ENCODE data around the gene VWA2.

The VWA2 gene

DNA sequence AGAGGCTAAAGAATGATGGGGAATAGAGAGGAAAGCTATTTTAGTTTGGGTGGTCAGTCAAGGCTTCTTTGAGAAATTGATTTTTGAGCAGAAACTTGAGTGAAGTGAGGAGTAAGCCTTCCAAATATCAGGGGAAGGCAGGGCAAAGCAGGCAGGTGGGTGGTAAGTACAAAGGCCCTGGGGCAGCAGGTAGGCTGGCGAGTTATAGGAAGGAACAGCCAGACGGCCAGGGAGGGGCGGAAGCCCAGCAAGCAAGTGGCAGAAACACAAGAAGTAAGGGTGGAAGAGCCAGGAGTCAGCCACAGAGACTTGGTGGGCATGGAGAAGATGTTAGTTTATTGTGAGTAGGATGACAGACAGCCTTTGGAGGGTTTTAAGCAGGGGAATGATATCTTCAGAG is 34.9 kb downstream of the VWA2 start:
- DNase-seq (ENCODE audit: low read depth, low spot score): no peak
- H3K27ac ChIP-seq: no peak overlapping the region

DNA sequence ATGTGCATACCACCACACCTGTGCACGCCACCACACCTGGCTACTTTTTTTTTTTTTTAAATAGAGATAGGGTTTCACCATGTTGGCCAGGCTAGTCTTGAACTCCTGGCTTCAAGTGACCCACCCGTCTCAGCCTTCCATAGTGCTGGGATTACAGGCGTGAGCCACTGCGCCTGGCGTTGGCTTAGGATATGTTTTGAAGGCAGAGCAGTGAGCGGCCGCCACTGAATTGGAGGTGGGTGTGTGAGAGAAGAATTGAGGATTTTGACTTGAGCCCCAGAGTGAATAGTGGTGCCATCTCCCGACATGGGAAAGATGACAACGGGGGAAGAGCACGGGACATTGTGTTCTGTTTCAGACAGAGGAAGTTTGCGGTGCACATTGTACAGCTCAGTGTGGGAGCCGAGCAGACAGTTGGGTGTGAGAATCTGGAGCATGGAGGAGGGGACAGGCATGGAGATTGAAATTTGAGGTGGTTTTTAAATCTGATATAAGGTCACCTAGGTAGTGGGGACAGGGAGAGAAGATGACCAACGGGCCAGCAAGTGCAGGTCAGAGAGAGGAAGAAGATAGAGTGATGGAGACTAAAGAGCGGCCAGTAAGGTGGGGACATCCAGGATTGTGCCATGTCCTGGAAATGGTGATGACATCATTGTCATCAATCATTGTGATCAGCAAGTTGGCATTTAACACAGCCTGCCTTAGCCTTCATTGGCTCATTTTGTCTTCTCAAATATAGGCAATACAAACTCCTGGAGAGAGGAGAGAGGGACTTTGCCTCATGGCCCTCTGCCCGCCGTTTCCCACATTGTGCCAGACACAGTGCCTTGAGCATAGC is 35.8 kb downstream of the VWA2 start:
- H3K27ac ChIP-seq: no peak overlapping the region
- no peak for DNase-seq (ENCODE audit: low read depth, low spot score)

DNA sequence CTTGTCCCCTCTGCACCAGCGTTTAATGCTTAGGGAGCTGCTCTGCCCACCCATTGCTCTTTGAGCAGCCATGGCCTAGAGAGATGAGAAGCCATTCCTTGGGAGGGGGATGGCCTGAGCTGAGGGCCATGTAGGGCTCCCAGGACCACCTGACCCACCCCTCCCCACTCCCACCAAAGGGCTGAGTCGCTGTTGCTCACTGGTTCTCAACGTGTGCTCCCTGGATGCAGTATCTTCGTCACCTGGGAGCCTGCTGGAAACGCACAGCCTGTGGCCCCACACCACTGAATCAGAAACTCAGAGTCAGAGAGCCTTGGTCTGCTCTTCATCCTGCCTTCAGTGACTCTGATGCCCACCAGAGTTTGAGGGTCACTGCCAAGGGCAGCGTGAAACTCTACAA is 37.0 kb downstream of the VWA2 start:
- DNase-seq (ENCODE audit: low read depth, low spot score): no peak
- H3K27ac ChIP-seq: no peak overlapping the region

DNA sequence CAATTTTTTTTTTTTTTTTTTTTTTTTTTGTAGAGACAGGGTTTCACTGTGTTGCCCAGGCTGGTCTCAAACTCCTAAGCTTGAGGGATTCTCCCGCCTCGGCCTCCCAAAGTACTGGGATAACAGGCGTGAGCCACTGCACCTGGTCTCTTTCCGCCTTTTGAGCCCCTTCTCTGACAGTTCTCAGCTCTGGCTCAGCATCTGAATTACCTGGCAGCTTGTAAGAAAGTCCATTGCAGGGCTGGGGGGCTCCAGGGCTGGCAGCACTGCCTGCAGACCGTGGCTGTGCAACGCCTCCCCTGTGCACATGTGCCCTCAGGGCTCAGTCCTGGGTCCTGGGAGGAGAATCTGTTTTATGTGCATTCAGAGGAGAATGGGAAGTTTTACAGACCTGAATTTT is 37.6 kb downstream of the VWA2 start:
- no peak overlapping the region for H3K27ac ChIP-seq
- no peak for DNase-seq (ENCODE audit: low read depth, low spot score)

DNA sequence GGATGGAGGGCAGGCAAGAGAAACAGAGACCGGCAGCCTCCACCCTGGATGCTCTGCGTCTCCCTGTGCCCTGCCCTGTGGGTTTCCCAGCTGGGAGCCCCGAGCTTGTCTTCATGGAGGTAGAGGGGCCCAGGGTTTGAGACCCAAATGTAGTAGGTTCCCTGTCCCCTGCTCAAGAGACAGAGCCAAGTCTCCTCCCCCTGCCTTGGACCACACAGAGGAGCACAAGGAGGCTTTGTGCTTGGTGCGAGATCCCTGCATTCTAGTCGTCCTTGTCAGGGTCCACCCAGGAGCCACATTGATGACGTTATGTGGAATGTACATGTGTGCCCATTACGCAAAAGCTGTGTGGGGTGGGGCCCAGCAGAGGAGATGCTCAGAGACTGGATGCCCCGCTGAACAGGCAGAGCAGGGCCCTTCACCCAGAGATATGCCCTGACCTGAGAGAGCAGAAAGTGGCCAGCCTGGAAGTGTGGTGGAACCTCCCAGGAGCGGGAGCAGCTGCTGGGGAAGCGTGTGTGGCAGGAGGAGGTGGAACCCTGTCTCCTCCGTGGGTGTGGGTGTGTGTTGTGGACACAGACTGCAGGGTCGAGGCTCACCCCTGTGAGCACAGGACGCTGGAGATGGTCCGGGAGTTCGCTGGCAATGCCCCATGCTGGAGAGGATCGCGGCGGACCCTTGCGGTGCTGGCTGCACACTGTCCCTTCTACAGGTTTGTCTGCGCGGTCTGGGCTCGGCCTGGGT is 39.3 kb downstream of the VWA2 start:
- no peak for DNase-seq (ENCODE audit: low read depth, low spot score)
- no peak overlapping the region for H3K27ac ChIP-seq

DNA sequence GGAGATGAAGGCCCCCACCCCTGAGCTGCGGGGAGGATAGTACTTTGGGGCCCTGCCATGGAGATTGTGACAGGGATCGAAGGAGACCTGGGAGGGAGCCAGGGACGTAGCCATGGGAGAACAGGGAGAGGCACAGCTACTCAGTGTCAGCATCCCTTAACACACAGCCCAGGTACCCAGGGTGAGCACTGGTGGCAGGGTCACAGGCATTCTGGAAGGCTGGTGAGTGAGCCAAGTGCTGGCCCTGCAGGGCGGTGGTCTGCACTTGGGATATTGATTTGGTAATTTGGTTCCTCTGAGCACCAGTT is 39.8 kb downstream of the VWA2 start:
- DNase-seq (ENCODE audit: low read depth, low spot score): no peak
- no peak overlapping the region for H3K27ac ChIP-seq

DNA sequence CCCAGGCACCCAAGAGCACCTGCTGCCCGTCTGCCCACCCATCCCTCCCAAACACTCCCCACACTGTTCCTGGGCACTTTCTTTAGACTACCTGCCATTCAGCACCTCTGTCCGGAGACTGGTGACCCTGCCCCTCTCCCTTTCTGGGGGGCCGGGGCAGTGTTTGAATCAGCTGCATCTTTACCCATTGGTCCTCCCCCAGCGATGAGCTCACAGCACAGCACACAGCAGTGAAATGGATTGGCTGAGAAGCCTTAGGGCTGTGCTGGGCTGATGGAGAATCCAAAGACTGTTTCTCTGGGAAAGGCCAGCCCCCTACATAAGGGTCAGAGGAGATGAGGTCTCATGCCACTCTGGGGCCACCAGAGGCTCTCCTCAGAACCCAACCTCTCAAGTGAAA is 40.2 kb downstream of the VWA2 start:
- no peak for DNase-seq (ENCODE audit: low read depth, low spot score)
- no peak overlapping the region for H3K27ac ChIP-seq

DNA sequence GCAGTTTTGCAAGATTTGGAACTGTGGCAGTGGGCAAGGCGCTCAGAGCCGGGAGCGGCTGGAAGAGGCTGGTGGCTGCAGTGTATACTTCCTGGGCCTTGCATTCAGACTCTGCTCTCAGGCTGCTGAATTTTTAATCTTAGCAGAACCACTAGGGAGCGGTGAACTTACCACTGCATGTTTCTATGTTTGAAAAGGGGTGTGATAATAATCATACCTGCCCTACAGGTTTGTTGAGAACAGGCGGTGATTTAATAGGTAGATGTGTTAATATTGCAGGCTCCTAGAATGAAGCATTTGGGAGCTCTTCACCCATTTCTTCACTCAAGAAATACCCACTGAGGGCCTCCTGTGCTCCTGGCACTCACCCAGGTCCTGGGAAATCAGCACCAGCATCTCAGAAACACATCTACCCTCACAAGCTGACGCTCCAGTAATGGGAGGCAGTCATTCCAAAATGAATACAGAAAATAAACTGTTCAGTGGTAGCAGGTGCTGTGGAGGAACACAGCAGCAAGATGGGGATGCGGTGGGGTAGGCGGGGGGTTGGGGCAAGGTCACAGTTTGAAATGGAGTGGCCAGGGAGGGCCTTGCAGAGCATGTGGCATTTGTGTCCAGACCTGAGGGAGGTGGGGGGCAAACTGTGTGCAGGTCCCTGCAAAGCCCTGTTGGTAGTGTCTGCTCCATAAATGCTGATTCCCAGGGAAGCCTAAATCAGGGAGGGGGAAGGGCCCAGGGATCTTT is 41.0 kb downstream of the VWA2 start:
- no peak overlapping the region for H3K27ac ChIP-seq
- no peak for DNase-seq (ENCODE audit: low read depth, low spot score)

DNA sequence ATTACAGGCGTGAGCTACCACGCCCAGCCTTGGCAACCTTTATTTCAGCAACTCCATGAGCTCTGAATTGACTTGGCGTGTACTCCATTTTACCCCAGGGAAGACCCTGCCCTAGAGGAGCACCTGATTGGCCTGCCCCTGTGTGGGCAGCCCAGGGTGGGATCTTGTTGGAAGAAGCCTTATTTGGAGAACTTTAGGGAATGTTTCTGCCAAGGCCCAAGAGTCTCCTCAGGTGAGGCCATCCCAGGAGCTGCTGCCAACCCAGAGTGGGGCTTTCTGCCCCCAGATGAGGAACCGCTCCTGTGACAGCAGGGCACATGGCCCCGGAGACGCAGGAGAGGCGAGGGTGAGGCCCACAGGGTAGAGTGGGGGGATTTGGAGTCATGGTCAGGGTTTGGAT is 42.0 kb downstream of the VWA2 start:
- no peak for DNase-seq (ENCODE audit: low read depth, low spot score)
- H3K27ac ChIP-seq: no peak overlapping the region

DNA sequence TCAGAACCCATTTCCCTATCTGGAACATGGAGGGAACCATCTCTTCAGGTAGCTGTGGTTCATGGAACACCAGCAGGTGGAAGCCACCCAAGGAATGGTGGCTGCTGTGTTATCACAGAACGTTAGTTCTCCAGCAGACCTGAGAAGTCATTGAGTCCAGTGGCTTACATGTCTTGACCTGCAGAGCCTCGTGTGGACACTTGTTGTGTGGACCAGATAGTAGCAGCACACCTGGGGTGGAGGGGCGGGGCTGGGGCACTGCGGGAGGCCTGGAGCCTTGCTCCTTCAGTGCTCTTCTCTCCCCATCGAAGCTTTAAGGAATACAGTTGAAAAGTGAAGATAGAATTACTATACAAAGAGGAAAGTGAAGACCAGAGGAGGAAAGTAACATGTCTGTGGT is 42.4 kb downstream of the VWA2 start:
- no peak for DNase-seq (ENCODE audit: low read depth, low spot score)
- H3K27ac ChIP-seq: no peak overlapping the region

DNA sequence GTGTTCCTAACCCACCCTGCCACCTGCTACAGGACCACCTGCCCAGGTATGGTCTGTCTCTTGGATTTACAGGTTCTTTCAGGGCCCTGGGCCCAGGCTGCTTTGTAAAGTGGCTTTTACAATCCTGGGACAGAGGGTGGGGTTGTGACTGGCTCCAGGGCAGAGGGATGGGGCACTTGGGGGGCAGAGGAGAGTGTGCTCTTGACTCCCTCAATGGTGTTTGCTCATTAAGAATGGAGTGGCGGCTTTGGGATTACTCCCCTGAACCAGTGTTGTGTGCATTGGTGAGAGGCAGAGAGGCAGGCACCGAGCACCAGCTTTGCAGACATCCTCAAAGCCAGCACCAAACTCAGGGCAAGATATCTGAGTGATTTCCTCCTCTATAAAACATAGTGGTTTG is 43.5 kb downstream of the VWA2 start:
- DNase-seq (ENCODE audit: low read depth, low spot score): no peak
- H3K27ac ChIP-seq: no peak overlapping the region

DNA sequence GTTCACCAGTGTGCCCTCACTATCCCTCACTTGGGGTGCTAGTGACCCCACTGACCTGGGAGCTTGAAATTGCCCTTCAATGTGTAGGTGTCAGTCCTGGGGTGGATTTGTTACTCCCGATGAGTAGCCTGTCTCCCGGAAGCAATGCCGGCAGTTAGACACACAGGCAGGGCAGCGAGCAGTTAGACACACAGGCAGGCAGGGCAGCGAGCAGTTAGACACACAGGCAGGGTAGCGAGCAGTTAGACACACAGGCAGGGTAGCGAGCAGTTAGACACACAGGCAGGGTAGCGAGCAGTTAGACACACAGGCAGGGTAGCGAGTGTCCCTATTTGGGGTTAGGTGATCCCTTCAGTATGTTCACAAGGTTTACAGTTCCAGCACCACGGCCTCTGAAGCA is 44.0 kb downstream of the VWA2 start:
- no peak for DNase-seq (ENCODE audit: low read depth, low spot score)
- no peak overlapping the region for H3K27ac ChIP-seq

DNA sequence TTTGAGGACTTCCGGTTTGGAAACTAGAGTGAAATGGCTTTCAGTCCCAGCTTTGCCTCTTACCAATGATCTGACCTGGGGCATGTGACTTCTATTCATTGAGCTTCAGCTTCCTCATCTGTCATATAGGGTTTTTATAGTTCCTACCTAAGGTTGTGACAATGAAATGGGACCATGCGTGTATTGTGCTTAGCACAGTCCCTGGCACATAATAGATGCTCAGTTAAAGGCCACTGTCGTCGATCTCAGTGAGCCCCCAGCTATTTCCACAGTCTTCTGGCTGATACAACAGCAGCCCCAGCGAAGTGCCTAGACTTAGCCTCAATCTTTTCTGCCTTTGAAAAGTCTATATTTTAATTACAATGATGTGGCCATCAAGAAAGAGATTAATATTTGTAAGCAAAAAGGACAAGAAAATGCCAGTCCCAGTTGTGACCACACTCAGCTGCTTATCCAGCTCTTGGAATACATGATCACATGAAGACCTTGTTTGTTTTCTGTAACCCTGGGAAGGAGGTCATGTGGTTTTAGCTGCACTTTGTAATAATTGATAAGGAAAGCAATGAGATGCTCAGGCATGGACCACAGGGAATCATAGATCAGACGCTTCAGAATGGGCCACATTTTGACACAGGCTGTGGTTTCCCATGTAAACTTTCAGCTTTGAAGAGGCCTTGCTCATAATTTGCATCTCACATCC is 44.6 kb downstream of the VWA2 start:
- H3K27ac ChIP-seq: no peak overlapping the region
- no peak for DNase-seq (ENCODE audit: low read depth, low spot score)

DNA sequence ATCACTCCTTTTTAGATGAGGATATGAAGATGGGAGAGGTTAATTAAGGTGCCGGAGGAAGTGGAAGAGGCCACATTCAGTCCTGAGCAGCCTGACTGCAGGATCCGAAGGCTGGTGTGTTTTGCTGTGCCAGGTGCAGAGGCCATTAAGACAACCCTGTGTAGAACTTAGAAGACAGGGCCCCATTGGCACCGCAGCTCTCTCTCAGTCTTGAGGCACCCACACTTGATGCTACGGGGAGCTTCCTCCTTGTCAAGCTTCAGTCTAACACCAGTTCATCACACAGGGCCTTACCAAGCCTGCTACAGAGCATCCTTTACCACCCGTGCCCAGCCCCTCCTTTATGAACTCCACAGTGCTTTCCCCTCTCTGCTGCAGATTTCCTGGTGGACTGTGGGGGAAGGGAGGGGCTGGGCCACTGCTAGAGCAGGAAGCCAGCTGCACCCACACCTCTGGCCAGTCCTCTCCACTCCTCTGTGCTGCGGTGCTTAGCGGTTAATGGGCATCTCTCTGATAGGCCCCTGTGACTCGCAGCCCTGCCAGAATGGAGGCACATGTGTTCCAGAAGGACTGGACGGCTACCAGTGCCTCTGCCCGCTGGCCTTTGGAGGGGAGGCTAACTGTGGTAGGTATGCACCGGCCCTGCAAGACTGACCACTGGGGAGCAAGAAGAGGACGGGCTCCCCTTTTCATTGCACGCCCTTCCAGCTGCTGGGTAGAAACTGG is 45.5 kb downstream of the VWA2 start:
- no peak overlapping the region for H3K27ac ChIP-seq
- no peak for DNase-seq (ENCODE audit: low read depth, low spot score)

DNA sequence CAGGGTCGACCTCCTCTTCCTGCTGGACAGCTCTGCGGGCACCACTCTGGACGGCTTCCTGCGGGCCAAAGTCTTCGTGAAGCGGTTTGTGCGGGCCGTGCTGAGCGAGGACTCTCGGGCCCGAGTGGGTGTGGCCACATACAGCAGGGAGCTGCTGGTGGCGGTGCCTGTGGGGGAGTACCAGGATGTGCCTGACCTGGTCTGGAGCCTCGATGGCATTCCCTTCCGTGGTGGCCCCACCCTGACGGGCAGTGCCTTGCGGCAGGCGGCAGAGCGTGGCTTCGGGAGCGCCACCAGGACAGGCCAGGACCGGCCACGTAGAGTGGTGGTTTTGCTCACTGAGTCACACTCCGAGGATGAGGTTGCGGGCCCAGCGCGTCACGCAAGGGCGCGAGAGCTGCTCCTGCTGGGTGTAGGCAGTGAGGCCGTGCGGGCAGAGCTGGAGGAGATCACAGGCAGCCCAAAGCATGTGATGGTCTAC is 46.9 kb downstream of the VWA2 start:
- DNase-seq (ENCODE audit: low read depth, low spot score): no peak
- no peak overlapping the region for H3K27ac ChIP-seq

DNA sequence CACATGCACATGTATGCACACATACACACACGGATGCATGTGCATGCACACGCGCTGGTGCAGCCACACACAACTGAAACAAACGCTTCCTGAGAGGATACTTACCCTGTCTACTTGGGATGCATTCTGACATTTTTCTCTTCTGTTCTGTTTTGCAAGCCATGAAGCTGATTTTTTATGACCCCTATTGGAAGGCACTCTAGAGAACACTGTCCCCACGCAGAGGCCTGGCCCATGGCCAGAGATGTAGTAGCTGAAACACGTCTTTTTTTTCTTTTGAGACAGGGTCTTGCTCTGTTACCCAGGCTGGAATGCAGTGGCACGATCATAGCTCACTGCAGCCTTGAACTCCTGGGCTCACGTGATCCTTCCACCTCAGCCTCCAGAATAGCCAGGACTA is 47.9 kb downstream of the VWA2 start:
- DNase-seq (ENCODE audit: low read depth, low spot score): no peak
- no peak overlapping the region for H3K27ac ChIP-seq

DNA sequence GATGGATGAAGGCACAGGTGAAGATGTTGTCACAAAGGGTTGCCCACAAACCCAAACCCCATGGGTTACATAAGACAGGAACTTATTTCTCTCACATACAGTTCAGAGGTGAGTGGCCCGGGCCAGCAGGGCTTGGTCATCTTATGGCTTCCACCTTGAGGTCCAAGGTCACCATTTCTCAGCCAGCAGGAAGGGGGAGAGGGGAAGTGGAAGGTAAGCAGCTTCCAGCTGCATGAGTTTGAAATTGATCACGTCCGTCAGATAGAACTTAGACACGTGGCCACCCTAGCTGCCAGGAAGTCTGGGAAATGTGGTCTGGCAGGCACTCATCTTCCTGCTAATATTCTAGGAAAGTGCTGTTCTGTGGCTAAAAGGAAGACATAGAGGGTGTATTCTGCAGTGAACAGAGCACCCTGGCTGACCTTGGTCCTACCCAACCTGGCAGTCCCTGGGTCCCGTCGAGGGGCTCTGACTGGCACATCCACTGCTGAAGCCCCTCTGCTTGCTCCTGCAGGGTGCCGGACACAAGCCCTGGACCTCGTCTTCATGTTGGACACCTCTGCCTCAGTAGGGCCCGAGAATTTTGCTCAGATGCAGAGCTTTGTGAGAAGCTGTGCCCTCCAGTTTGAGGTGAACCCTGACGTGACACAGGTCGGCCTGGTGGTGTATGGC is 49.5 kb downstream of the VWA2 start:
- H3K27ac ChIP-seq: no peak overlapping the region
- DNase-seq (ENCODE audit: low read depth, low spot score): no peak

DNA sequence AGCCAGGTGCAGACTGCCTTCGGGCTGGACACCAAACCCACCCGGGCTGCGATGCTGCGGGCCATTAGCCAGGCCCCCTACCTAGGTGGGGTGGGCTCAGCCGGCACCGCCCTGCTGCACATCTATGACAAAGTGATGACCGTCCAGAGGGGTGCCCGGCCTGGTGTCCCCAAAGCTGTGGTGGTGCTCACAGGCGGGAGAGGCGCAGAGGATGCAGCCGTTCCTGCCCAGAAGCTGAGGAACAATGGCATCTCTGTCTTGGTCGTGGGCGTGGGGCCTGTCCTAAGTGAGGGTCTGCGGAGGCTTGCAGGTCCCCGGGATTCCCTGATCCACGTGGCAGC is 50.0 kb downstream of the VWA2 start:
- no peak overlapping the region for H3K27ac ChIP-seq
- DNase-seq (ENCODE audit: low read depth, low spot score): no peak

DNA sequence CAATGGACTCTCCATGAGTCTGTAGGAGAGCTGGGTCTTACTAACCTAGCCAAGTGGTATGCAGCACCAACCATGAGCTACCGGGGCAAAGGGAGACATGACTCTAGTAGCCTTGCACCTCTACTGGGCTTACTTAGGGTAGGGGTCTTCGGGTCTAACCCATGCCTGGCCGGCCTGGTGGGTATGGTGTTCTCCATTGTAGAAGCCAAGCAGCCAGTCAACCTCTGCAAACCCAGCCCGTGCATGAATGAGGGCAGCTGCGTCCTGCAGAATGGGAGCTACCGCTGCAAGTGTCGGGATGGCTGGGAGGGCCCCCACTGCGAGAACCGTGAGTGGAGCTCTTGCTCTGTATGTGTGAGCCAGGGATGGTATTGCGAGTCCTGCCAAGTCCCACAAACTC is 51.0 kb downstream of the VWA2 start:
- H3K27ac ChIP-seq: no peak overlapping the region
- no peak for DNase-seq (ENCODE audit: low read depth, low spot score)

DNA sequence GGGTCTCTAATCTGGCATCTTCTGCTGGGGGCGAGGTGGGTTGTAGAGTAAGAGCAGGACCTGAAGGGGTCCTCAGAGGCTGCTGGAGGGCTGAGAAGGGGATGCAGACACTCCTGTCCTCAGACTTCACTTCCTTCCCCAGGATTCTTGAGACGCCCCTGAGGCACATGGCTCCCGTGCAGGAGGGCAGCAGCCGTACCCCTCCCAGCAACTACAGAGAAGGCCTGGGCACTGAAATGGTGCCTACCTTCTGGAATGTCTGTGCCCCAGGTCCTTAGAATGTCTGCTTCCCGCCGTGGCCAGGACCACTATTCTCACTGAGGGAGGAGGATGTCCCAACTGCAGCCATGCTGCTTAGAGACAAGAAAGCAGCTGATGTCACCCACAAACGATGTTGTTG is 52.0 kb downstream of the VWA2 start:
- DNase-seq (ENCODE audit: low read depth, low spot score): no peak
- no peak overlapping the region for H3K27ac ChIP-seq

Measured in epithelial cell of prostate (primary cell).